T-cell (primary cell): Measurements from ENCODE around the gene CPNE8. TPM values are rescaled to one million over a fixed set of nuclear protein-coding genes. Genes with fewer than 3 reads are reported as not detected.

Experiments used
- ATAC-seq, 4 experiments: fragments of 200-7000 bp in 3 of 4; fragments of 150-1000 bp in 1 of 4; cut with Tn5 transposase; replicated peaks in 1 of 4; 1 replicate in 3 of 4; 2 replicates in 1 of 4; pipeline ENCODE4 v1.10.0; 2021; ENCODE audit warnings: moderate library complexity in 3 of 4, mild to moderate bottlenecking in 2 of 4, moderate number of reproducible peaks in 1 of 4
- CTCF ChIA-PET, 2 donors: fragments of 300-600 bp; sonication (Branson Sonifier 250); formaldehyde crosslinking; loops; one replicate each; lab custom pipeline; 2022; ENCODE audit warnings: antibody characterized with exemption in 2 of 2; lab: Charles Lee
- POLR2A ChIA-PET, 2 donors: fragments of 300-600 bp; sonication (Branson Sonifier 250); formaldehyde crosslinking; loops; one replicate each; lab custom pipeline; 2022; ENCODE audit warnings: antibody characterized with exemption in 2 of 2; lab: Charles Lee
- DNase-seq, 35 experiments: peaks; one replicate each; pipeline versions ENCODE4 v3.0.0 to v3.0.0-alpha.2; 2013 to 2023
- H3K27ac ChIP-seq: one replicate; pipeline ENCODE4 v1.5.1; 2013; ENCODE audit warnings: low read length
- H3K27me3 ChIP-seq, 2 experiments: replicated peaks in 1 of 2; 1 replicate in 1 of 2; 2 replicates in 1 of 2; pipeline versions ENCODE4 v1.6.1 to v1.7.0; 2013; ENCODE audit warnings: low read length in 1 of 2, mixed read lengths in 1 of 2; ENCODE audit not compliant: control insufficient read depth in 2 of 2, insufficient read depth in 2 of 2; ENCODE audit errors: extremely low read depth in 1 of 2
- H3K36me3 ChIP-seq, 2 donors: 1 replicate in 1 of 2; 2 replicates in 1 of 2; pipeline versions ENCODE4 v1.6.1 to v1.7.0; 2013; ENCODE audit warnings: low read length in 1 of 2; ENCODE audit not compliant: control insufficient read depth in 2 of 2, insufficient read depth in 1 of 2; ENCODE audit errors: extremely low read depth in 1 of 2
- H3K4me1 ChIP-seq, 2 experiments: 1 replicate in 1 of 2; 2 replicates in 1 of 2; pipeline versions ENCODE4 v1.6.1 to v1.7.0; 2013; ENCODE audit warnings: low read length in 2 of 2, mixed read lengths in 1 of 2; ENCODE audit not compliant: insufficient read depth in 2 of 2, control insufficient read depth in 1 of 2; ENCODE audit errors: extremely low read depth in 1 of 2
- H3K4me3 ChIP-seq, 2 donors: 1 replicate in 1 of 2; 2 replicates in 1 of 2; pipeline versions ENCODE4 v1.5.1 to v1.7.0; 2013; ENCODE audit warnings: mild to moderate bottlenecking in 2 of 2, low read length in 1 of 2, moderate library complexity in 1 of 2; ENCODE audit not compliant: control insufficient read depth in 1 of 2; ENCODE audit errors: extremely low read depth in 1 of 2
- H3K9me3 ChIP-seq: 2 replicates; pipeline ENCODE4 v1.7.0; 2013
- H3K27ac Mint-ChIP-seq, 2 donors: one replicate each; pipeline ENCODE4 v1.8.0; 2020 to 2021; ENCODE audit warnings: mild to moderate bottlenecking in 2 of 2, mixed read lengths in 2 of 2
- H3K27me3 Mint-ChIP-seq, 2 donors: one replicate each; pipeline ENCODE4 v1.8.0; 2021 to 2022; ENCODE audit warnings: mixed read lengths in 2 of 2
- H3K36me3 Mint-ChIP-seq: one replicate; pipeline ENCODE4 v1.8.0; 2021; ENCODE audit warnings: mixed read lengths
- H3K4me1 Mint-ChIP-seq, 3 donors: one replicate each; pipeline ENCODE4 v1.8.0; 2020 to 2022; ENCODE audit warnings: mixed read lengths in 3 of 3, mild to moderate bottlenecking in 1 of 3
- H3K4me3 Mint-ChIP-seq, 3 donors: one replicate each; pipeline ENCODE4 v1.8.0; 2020 to 2022; ENCODE audit warnings: mild to moderate bottlenecking in 3 of 3, mixed read lengths in 3 of 3, moderate library complexity in 3 of 3
- H3K9me3 Mint-ChIP-seq, 3 donors: one replicate each; pipeline ENCODE4 v1.8.0; 2020 to 2022; ENCODE audit warnings: mixed read lengths in 3 of 3
- WGBS: methylation state at CpG from one replicate; pipeline ENCODE4 v1.1.5; 2013; ENCODE audit warnings: missing lambda C conversion rate; ENCODE audit not compliant: insufficient coverage; 5-methylcytosine and 5-hydroxymethylcytosine counted together
- total RNA-seq, 35 experiments: library from RNA in 6 of 35; stranded (reverse) in 6 of 35; fragments of 120-200 nt in 1 of 35; gene quantifications; one replicate each; pipeline versions ENCODE4 v1.2.1 to v1.2.4 and lab custom pipeline; 2013 to 2026

Gene CPNE8
- total RNA-seq, 5 donors from 2014 or later (not counting 1 experiment from before 2014, with no cell fraction given), result 1.8 to 6.1 (median 2.3) TPM

GRCh38 chr12:38633511-38633910, 271.9 kb downstream of the CPNE8 start:
- CTCF ChIA-PET, result no interaction called here

GRCh38 chr12:38629064-38629463, 276.3 kb downstream of the CPNE8 start:
- no peak overlapping the region for H3K27ac Mint-ChIP-seq
- CTCF ChIA-PET, result interaction anchor here in 1 of 2 donors (0.5 kb wide), 1 partner anchor 28 kb away, joined by 3 read pairs; no protein-coding TSS in a partner anchor
- no peak overlapping the region for H3K4me3 Mint-ChIP-seq
- POLR2A ChIA-PET, result no interaction called here
- no peak overlapping the region for H3K4me3 ChIP-seq
- H3K9me3 Mint-ChIP-seq, result peaks cover 6 to 28% (median 11%) of the 10 kb centered on the region in 3 donors
- ATAC-seq, result no peak
- no peaks in the 10 kb centered on the region for H3K4me1 ChIP-seq
- H3K9me3 ChIP-seq, result no peaks in the 10 kb centered on the region
- H3K27me3 Mint-ChIP-seq, result no peaks in the 10 kb centered on the region
- no peak overlapping the region for H3K27ac ChIP-seq
- no peaks in the 10 kb centered on the region for H3K36me3 Mint-ChIP-seq
- no peaks in the 10 kb centered on the region for H3K4me1 Mint-ChIP-seq
- WGBS, result no CpG with 5 or more reads among the region's 2 CpGs
- H3K36me3 ChIP-seq, result no peaks in the 10 kb centered on the region
- no peak for DNase-seq
- H3K27me3 ChIP-seq, result no peaks in the 10 kb centered on the region

More at GRCh38 chr12:38633511-38633910, 271.9 kb downstream of the CPNE8 start:
- no peak overlapping the region for H3K4me3 Mint-ChIP-seq
- Histone ChIP-seq H3K9me3 (no peaks in the 10 kb centered on the region), H3K27me3 (no peaks in the 10 kb centered on the region), H3K4me3 (no peak overlapping the region), H3K4me1 (no peaks in the 10 kb centered on the region), H3K27ac (no peak overlapping the region), H3K36me3 (no peaks in the 10 kb centered on the region)
- POLR2A ChIA-PET, result no interaction called here
- 38% methylated on average over 1 of the region's 4 CpGs for whole genome bisulfite sequencing
- no peak for DNase-seq
- H3K36me3 Mint-ChIP-seq, result no peaks in the 10 kb centered on the region
- ATAC-seq, result no peak
- no peak overlapping the region for H3K27ac Mint-ChIP-seq
- no peaks in the 10 kb centered on the region for H3K4me1 Mint-ChIP-seq
- no peaks in the 10 kb centered on the region for H3K27me3 Mint-ChIP-seq
- H3K9me3 Mint-ChIP-seq, result peaks cover 4 to 19% (median 4%) of the 10 kb centered on the region in 3 donors

GRCh38 chr12:38628288-38628687, 277.1 kb downstream of the CPNE8 start:
- Histone ChIP-seq H3K4me3 (no peak overlapping the region), H3K36me3 (no peaks in the 10 kb centered on the region), H3K9me3 (no peaks in the 10 kb centered on the region), H3K4me1 (no peaks in the 10 kb centered on the region), H3K27me3 (no peaks in the 10 kb centered on the region), H3K27ac (no peak overlapping the region)
- Mint-ChIP-seq H3K36me3 (no peaks in the 10 kb centered on the region), H3K9me3 (peaks cover 6 to 27% (median 11%) of the 10 kb centered on the region in 3 donors), H3K4me3 (no peak overlapping the region), H3K4me1 (no peaks in the 10 kb centered on the region), H3K27me3 (no peaks in the 10 kb centered on the region), H3K27ac (no peak overlapping the region)
- DNase-seq (no peak), ATAC-seq (no peak)
- POLR2A ChIA-PET, result no interaction called here
- CTCF ChIA-PET, result no interaction called here

- Mint-ChIP-seq H3K27me3 (no peaks in the 10 kb centered on the region), H3K4me3 (no peak overlapping the region), H3K9me3 (peaks cover 9 to 14% (median 12%) of the 10 kb centered on the region in 3 donors), H3K27ac (no peak overlapping the region), H3K36me3 (no peaks in the 10 kb centered on the region), H3K4me1 (no peaks in the 10 kb centered on the region)
- ATAC-seq, result no peak
- Histone ChIP-seq H3K4me1 (no peaks in the 10 kb centered on the region), H3K4me3 (no peak overlapping the region), H3K9me3 (no peaks in the 10 kb centered on the region), H3K27ac (no peak overlapping the region), H3K36me3 (no peaks in the 10 kb centered on the region), H3K27me3 (no peaks in the 10 kb centered on the region)
- no peak for DNase-seq
- 88% methylated on average over 5 of the region's 5 CpGs for WGBS
- POLR2A ChIA-PET, result no interaction called here
- CTCF ChIA-PET, result no interaction called here
Observed at GRCh38 chr12:38625306-38625705, 280.1 kb downstream of the CPNE8 start.

- H3K36me3 ChIP-seq, result no peaks in the 10 kb centered on the region
- no peak overlapping the region for H3K27ac ChIP-seq
- no peaks in the 10 kb centered on the region for H3K27me3 ChIP-seq
- Mint-ChIP-seq H3K9me3 (peaks cover 3 to 13% (median 6%) of the 10 kb centered on the region in 3 donors), H3K4me1 (no peaks in the 10 kb centered on the region), H3K27me3 (no peaks in the 10 kb centered on the region), H3K36me3 (no peaks in the 10 kb centered on the region), H3K27ac (no peak overlapping the region), H3K4me3 (no peak overlapping the region)
- DNase-seq (no peak), ATAC-seq (no peak)
- ChIA-PET POLR2A (no interaction called here), CTCF (no interaction called here)
- H3K4me1 ChIP-seq, result no peaks in the 10 kb centered on the region
- H3K4me3 ChIP-seq, result no peak overlapping the region
- no peaks in the 10 kb centered on the region for H3K9me3 ChIP-seq
- WGBS, result no CpG with 5 or more reads among the region's 2 CpGs
Observed at GRCh38 chr12:38614171-38614570, 291.2 kb downstream of the CPNE8 start.

- H3K9me3 ChIP-seq, result no peaks in the 10 kb centered on the region
- WGBS, result no CpG with 5 or more reads among the region's 2 CpGs
- POLR2A ChIA-PET, result no interaction called here
- peaks cover 7 to 9% (median 8%) of the 10 kb centered on the region in 3 donors for H3K9me3 Mint-ChIP-seq
- no peaks in the 10 kb centered on the region for H3K27me3 ChIP-seq
- CTCF ChIA-PET, result no interaction called here
- no peak overlapping the region for H3K4me3 ChIP-seq
- no peak for DNase-seq
- H3K27me3 Mint-ChIP-seq, result no peaks in the 10 kb centered on the region
- H3K36me3 ChIP-seq, result no peaks in the 10 kb centered on the region
- ATAC-seq, result no peak
- H3K27ac ChIP-seq, result no peak overlapping the region
- no peaks in the 10 kb centered on the region for H3K36me3 Mint-ChIP-seq
- H3K4me1 Mint-ChIP-seq, result no peaks in the 10 kb centered on the region
- no peak overlapping the region for H3K27ac Mint-ChIP-seq
- no peak overlapping the region for H3K4me3 Mint-ChIP-seq
- H3K4me1 ChIP-seq, result no peaks in the 10 kb centered on the region
Observed at GRCh38 chr12:38610808-38611350, 294.5 kb downstream of the CPNE8 start.
